Chondrocyte (in vitro differentiated cells): ENCODE measurements around the gene DNAJB5. TPM values are rescaled to one million over a fixed set of nuclear protein-coding genes. Genes with fewer than 3 reads are reported as not detected.

Experiments used
- DNase-seq: peaks from one replicate; pipeline ENCODE4 v3.0.0; 2021; ENCODE audit warnings: mixed read lengths, low spot score
- H3K27ac Mint-ChIP-seq: one replicate; pipeline ENCODE4 v1.8.0; 2021; ENCODE audit warnings: mild to moderate bottlenecking, moderate library complexity, mixed read lengths; ENCODE audit not compliant: unreplicated experiment
- H3K27me3 Mint-ChIP-seq: 2 replicates; pipeline ENCODE4 v1.8.0; 2021; ENCODE audit warnings: low read depth, mixed read lengths
- H3K36me3 Mint-ChIP-seq: 2 replicates; pipeline ENCODE4 v1.8.0; 2021; ENCODE audit warnings: low read depth, mixed read lengths
- H3K4me1 Mint-ChIP-seq: 2 replicates; pipeline ENCODE4 v1.8.0; 2021; ENCODE audit warnings: low read depth, mild to moderate bottlenecking, mixed read lengths
- H3K4me3 Mint-ChIP-seq: one replicate; pipeline ENCODE4 v1.8.0; 2021; ENCODE audit warnings: mild to moderate bottlenecking, moderate library complexity, mixed read lengths; ENCODE audit not compliant: unreplicated experiment
- H3K9me3 Mint-ChIP-seq: 2 replicates; pipeline ENCODE4 v1.8.0; 2021; ENCODE audit warnings: low read depth, mixed read lengths
- CTCF ChIP-seq: fragments of 200-600 bp; sonication (generic); IDR thresholded peaks from 2 replicates; pipeline ENCODE4 v1.5.0; 2021; ENCODE audit warnings: antibody characterized with exemption, mild to moderate bottlenecking, moderate library complexity
- total RNA-seq: library from RNA; stranded (reverse); gene quantifications from 3 replicates; pipeline ENCODE4 v1.2.1, GENCODE V29; 2021

The DNAJB5 gene
- total RNA-seq, 1 donor from 2014 or later: 15.2 TPM

- H3K27me3 Mint-ChIP-seq: no peaks in the 10 kb centered on the region
These were observed 6.8 kb downstream of the DNAJB5 start for GRCh38 chr9:34996181-34996904.

GRCh38 chr9:34996905-34997279, 7.3 kb downstream of the DNAJB5 start:
- TF ChIP-seq CTCF: no peak
- no peaks in the 10 kb centered on the region for H3K9me3 Mint-ChIP-seq
- no peak overlapping the region for H3K4me3 Mint-ChIP-seq
- H3K4me1 Mint-ChIP-seq: peaks cover 46% of the 10 kb centered on the region
- peaks cover 10% of the 10 kb centered on the region for H3K36me3 Mint-ChIP-seq
- DNase-seq: no peak
- no peaks in the 10 kb centered on the region for H3K27me3 Mint-ChIP-seq
- no peak overlapping the region for H3K27ac Mint-ChIP-seq

More at GRCh38 chr9:34996181-34996904, 6.8 kb downstream of the DNAJB5 start:
- H3K36me3 Mint-ChIP-seq: peaks cover 10% of the 10 kb centered on the region
- H3K9me3 Mint-ChIP-seq: no peaks in the 10 kb centered on the region
- H3K27ac Mint-ChIP-seq: no peak overlapping the region
- H3K4me1 Mint-ChIP-seq: peaks cover 49% of the 10 kb centered on the region
- no peak overlapping the region for H3K4me3 Mint-ChIP-seq
- no peak for TF ChIP-seq CTCF
- no peak for DNase-seq

- DNase-seq: no peak
- H3K36me3 Mint-ChIP-seq: peaks cover 10% of the 10 kb centered on the region
- H3K9me3 Mint-ChIP-seq: no peaks in the 10 kb centered on the region
- no peak overlapping the region for H3K27ac Mint-ChIP-seq
- TF ChIP-seq CTCF: no peak
- H3K4me3 Mint-ChIP-seq: no peak overlapping the region
- H3K4me1 Mint-ChIP-seq: peaks cover 41% of the 10 kb centered on the region
- H3K27me3 Mint-ChIP-seq: no peaks in the 10 kb centered on the region
These were observed 7.8 kb downstream of the DNAJB5 start for GRCh38 chr9:34997379-34997781.

- Mint-ChIP-seq H3K9me3 (no peaks in the 10 kb centered on the region), H3K36me3 (peaks cover 10% of the 10 kb centered on the region), H3K27ac (no peak overlapping the region), H3K27me3 (no peaks in the 10 kb centered on the region), H3K4me1 (peaks cover 32% of the 10 kb centered on the region), H3K4me3 (no peak overlapping the region)
- no peak for TF ChIP-seq CTCF
- no peak for DNase-seq
These were observed 8.7 kb downstream of the DNAJB5 start for GRCh38 chr9:34998266-34998665.

GRCh38 chr9:34999576-34999975, 10.0 kb downstream of the DNAJB5 start:
- H3K4me1 Mint-ChIP-seq: peaks cover 19% of the 10 kb centered on the region
- H3K9me3 Mint-ChIP-seq: no peaks in the 10 kb centered on the region
- no peak overlapping the region for H3K27ac Mint-ChIP-seq
- H3K27me3 Mint-ChIP-seq: no peaks in the 10 kb centered on the region
- peaks cover 10% of the 10 kb centered on the region for H3K36me3 Mint-ChIP-seq
- H3K4me3 Mint-ChIP-seq: no peak overlapping the region
- TF ChIP-seq CTCF: no peak
- DNase-seq: no peak
